HepG2 (cell line): Measurements from ENCODE around the gene ZNF207. TPM values are rescaled to one million over a fixed set of nuclear protein-coding genes. Genes with fewer than 3 reads are reported as not detected.

Source experiments
- EP300 ChIP-seq, 3 experiments: sonication (generic) in 1 of 3; formaldehyde crosslinking in 1 of 3; IDR thresholded peaks; 2 replicates each; pipeline versions ENCODE4 v1.5.1 to v1.6.1; 2011 to 2020; ENCODE audit warnings: low read depth in 2 of 3, low read length in 2 of 3, borderline replicate concordance in 1 of 3, improper control_type of control experiment in 1 of 3, mild to moderate bottlenecking in 1 of 3, missing genetic modification reagents in 1 of 3, moderate library complexity in 1 of 3
- ETV5 ChIP-seq: IDR thresholded peaks from 2 replicates; pipeline ENCODE4 v1.6.1; 2018; ENCODE audit warnings: missing biosample characterization, missing genetic modification reagents, inconsistent platforms, borderline replicate concordance
- GATAD1 ChIP-seq: IDR thresholded peaks from 2 replicates; pipeline ENCODE4 v1.6.1; 2016; ENCODE audit warnings: missing genetic modification reagents, missing compliant biosample characterization
- HHEX ChIP-seq: IDR thresholded peaks from 2 replicates; pipeline ENCODE4 v1.6.1; 2016; ENCODE audit warnings: control low read depth
- ISL2 ChIP-seq: sonication (generic); formaldehyde crosslinking; IDR thresholded peaks from 2 replicates; pipeline ENCODE4 v1.5.0; 2020; ENCODE audit warnings: missing genetic modification reagents
- LCORL ChIP-seq, 2 experiments: fragments of 450-650 bp in 1 of 2; sonication (generic) in 1 of 2; formaldehyde crosslinking in 1 of 2; IDR thresholded peaks; 2 replicates each; pipeline versions ENCODE4 v1.5.0 to v1.6.1; 2017 to 2020; ENCODE audit warnings: antibody characterized with exemption in 1 of 2, missing genetic modification reagents in 1 of 2
- MED1 ChIP-seq: sonication (generic); formaldehyde crosslinking; IDR thresholded peaks from 2 replicates; pipeline ENCODE4 v1.4.0; 2020; ENCODE audit warnings: missing genetic modification reagents
- MTF1 ChIP-seq: sonication (generic); formaldehyde crosslinking; IDR thresholded peaks from 2 replicates; pipeline ENCODE4 v1.5.0; 2020; ENCODE audit warnings: missing genetic modification reagents
- NCOA1 ChIP-seq: sonication (generic); formaldehyde crosslinking; IDR thresholded peaks from 2 replicates; pipeline ENCODE4 v1.9.0; 2021; ENCODE audit warnings: missing genetic modification reagents
- NCOA2 ChIP-seq: sonication (generic); formaldehyde crosslinking; IDR thresholded peaks from 2 replicates; pipeline ENCODE4 v1.8.0; 2022; ENCODE audit warnings: inconsistent platforms
- NR2F2 ChIP-seq: IDR thresholded peaks from 2 replicates; pipeline ENCODE4 v1.6.1; 2012; ENCODE audit warnings: low read depth, inconsistent platforms, borderline replicate concordance
- PPARG ChIP-seq: conservative IDR thresholded peaks from 2 replicates; pipeline ENCODE4 v1.6.1; 2016; ENCODE audit warnings: missing biosample characterization, missing genetic modification reagents
- RXRB ChIP-seq: IDR thresholded peaks from 2 replicates; pipeline ENCODE4 v1.6.1; 2016; ENCODE audit warnings: borderline replicate concordance, missing genetic modification reagents, missing compliant biosample characterization
- ZBTB7B ChIP-seq: sonication (generic); formaldehyde crosslinking; IDR thresholded peaks from 2 replicates; pipeline ENCODE4 v1.4.0; 2020; ENCODE audit warnings: missing genetic modification reagents
- ZNF441 ChIP-seq: sonication (generic); formaldehyde crosslinking; IDR thresholded peaks from 2 replicates; pipeline ENCODE4 v1.7.0; 2021; ENCODE audit warnings: missing genetic modification reagents, borderline replicate concordance
- ZNF546 ChIP-seq: sonication (generic); formaldehyde crosslinking; conservative IDR thresholded peaks from 2 replicates; pipeline ENCODE4 v1.8.1; 2023; ENCODE audit warnings: mild to moderate bottlenecking, missing genetic modification reagents
- ZNF660 ChIP-seq: sonication (generic); formaldehyde crosslinking; IDR thresholded peaks from 2 replicates; pipeline ENCODE4 v1.5.1; 2020; ENCODE audit warnings: mild to moderate bottlenecking, low read depth, missing genetic modification reagents, borderline replicate concordance
- polyA plus RNA-seq, 8 experiments: library from polyadenylated mRNA; depleted of rRNA in 3 of 8; stranded (reverse) in 7 of 8; unstranded in 1 of 8; fragments of >200 nt; fragmentation: Illumina TruSeq in 4 of 8; extraction: Trizol in 4 of 8; gene quantifications; 2 replicates each; pipeline versions ENCODE4 v1.2.1 to v1.2.3, GENCODE V29; 2011 to 2016; ENCODE audit warnings: low read depth in 4 of 8, missing spikeins in 1 of 8, mixed read lengths in 1 of 8; ENCODE audit not compliant: insufficient read depth in 1 of 8
- total RNA-seq, 5 experiments: library from RNA; depleted of rRNA; stranded (reverse); fragments of >200 nt; fragmentation: Illumina TruSeq; extraction: Trizol; gene quantifications; 2 replicates each; pipeline ENCODE4 v1.2.3, GENCODE V29; 2016; ENCODE audit warnings: low read depth in 1 of 5
- TF ChIP-seq, protein P1 (sequence below): sonication (generic); formaldehyde crosslinking; conservative IDR thresholded peaks from 2 replicates; pipeline ENCODE4 v1.8.0; 2022; ENCODE audit warnings: mild to moderate bottlenecking, moderate library complexity, missing genetic modification reagents
- TF ChIP-seq, protein P2 (sequence below): sonication (generic); formaldehyde crosslinking; IDR thresholded peaks from 2 replicates; pipeline ENCODE4 v1.8.0; 2022; ENCODE audit warnings: mild to moderate bottlenecking, missing genetic modification reagents; ENCODE audit not compliant: insufficient replicate concordance
- TF ChIP-seq, protein P3 (sequence below): IDR thresholded peaks from 2 replicates; pipeline ENCODE4 v1.6.1; 2018; ENCODE audit warnings: missing genetic modification reagents, mild to moderate bottlenecking, missing compliant biosample characterization
- TF ChIP-seq, protein P4 (sequence below): sonication (generic); formaldehyde crosslinking; IDR thresholded peaks from 2 replicates; pipeline ENCODE4 v1.4.0; 2020; ENCODE audit warnings: missing genetic modification reagents
- TF ChIP-seq, protein P5 (sequence below): sonication (generic); formaldehyde crosslinking; IDR thresholded peaks from 2 replicates; pipeline ENCODE4 v1.4.0; 2020; ENCODE audit warnings: missing genetic modification reagents, borderline replicate concordance

ZNF207 gene
- total and polyA plus RNA-seq, 2 of the 13 experiments (the other 11 are each of a cell fraction or from before 2014, with no cell fraction given), result 150 to 164 TPM

DNA sequence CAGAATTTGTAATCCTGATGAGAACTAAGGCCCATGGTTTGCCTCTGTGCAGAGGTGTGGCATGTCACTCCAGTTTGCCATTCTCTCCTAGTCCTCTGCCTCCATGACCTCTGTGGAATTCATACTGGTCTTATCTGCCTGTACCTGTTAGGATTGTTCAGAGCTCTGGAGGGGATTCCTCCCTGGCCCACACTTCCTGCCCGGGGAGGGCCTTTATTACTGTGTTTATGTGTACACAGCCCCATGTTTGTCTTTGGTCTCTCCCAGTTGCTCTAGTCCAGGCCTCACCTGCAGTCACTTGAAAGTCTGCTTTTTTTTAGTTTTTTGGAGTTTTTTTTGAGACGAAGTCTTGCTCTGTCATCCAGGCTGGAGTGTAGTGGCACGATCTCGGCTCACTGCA, 47.9 kb upstream of the ZNF207 start (continued):
- TF ChIP-seq, protein P1, sequence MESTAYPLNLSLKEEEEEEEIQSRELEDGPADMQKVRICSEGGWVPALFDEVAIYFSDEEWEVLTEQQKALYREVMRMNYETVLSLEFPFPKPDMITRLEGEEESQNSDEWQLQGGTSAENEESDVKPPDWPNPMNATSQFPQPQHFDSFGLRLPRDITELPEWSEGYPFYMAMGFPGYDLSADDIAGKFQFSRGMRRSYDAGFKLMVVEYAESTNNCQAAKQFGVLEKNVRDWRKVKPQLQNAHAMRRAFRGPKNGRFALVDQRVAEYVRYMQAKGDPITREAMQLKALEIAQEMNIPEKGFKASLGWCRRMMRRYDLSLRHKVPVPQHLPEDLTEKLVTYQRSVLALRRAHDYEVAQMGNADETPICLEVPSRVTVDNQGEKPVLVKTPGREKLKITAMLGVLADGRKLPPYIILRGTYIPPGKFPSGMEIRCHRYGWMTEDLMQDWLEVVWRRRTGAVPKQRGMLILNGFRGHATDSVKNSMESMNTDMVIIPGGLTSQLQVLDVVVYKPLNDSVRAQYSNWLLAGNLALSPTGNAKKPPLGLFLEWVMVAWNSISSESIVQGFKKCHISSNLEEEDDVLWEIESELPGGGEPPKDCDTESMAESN (CRISPR knock-in tag), result peak; percentile 6; the same call in 1 of the 2 replicates
- 0 out of 2 replicates have a peak, but pooled peaks have one; percentile 20 for TF ChIP-seq MED1 (CRISPR knock-in tag)
- TF ChIP-seq MTF1 (CRISPR knock-in tag), result no peak
- no peak for TF ChIP-seq LCORL (IDR thresholded peaks at IDR 0.05)
- peak; percentile 54; the same call in 1 of the 2 replicates for TF ChIP-seq LCORL (CRISPR knock-in tag; IDR thresholded peaks at IDR 0.05)
- TF ChIP-seq, protein P2, sequence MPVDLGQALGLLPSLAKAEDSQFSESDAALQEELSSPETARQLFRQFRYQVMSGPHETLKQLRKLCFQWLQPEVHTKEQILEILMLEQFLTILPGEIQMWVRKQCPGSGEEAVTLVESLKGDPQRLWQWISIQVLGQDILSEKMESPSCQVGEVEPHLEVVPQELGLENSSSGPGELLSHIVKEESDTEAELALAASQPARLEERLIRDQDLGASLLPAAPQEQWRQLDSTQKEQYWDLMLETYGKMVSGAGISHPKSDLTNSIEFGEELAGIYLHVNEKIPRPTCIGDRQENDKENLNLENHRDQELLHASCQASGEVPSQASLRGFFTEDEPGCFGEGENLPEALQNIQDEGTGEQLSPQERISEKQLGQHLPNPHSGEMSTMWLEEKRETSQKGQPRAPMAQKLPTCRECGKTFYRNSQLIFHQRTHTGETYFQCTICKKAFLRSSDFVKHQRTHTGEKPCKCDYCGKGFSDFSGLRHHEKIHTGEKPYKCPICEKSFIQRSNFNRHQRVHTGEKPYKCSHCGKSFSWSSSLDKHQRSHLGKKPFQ (CRISPR knock-in tag), result no peak
- TF ChIP-seq, protein P3, sequence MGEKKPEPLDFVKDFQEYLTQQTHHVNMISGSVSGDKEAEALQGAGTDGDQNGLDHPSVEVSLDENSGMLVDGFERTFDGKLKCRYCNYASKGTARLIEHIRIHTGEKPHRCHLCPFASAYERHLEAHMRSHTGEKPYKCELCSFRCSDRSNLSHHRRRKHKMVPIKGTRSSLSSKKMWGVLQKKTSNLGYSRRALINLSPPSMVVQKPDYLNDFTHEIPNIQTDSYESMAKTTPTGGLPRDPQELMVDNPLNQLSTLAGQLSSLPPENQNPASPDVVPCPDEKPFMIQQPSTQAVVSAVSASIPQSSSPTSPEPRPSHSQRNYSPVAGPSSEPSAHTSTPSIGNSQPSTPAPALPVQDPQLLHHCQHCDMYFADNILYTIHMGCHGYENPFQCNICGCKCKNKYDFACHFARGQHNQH (CRISPR knock-in tag), result peak; percentile 29; the same call in 1 of the 2 replicates
- TF ChIP-seq ISL2 (CRISPR knock-in tag), result 0 out of 2 replicates have a peak, but pooled peaks have one; percentile 32
- TF ChIP-seq ZNF660 (CRISPR knock-in tag), result no peak
- no peak for TF ChIP-seq ZNF546 (CRISPR knock-in tag)
- TF ChIP-seq NR2F2, result peak; percentile 67; the same call in 1 of the 2 replicates
- peak; percentile 65; the same call in 1 of the 2 replicates for TF ChIP-seq PPARG (CRISPR knock-in tag)
- TF ChIP-seq ZBTB7B (CRISPR knock-in tag), result peak; percentile 66; the same call in 1 of the 2 replicates
- TF ChIP-seq, protein P4, sequence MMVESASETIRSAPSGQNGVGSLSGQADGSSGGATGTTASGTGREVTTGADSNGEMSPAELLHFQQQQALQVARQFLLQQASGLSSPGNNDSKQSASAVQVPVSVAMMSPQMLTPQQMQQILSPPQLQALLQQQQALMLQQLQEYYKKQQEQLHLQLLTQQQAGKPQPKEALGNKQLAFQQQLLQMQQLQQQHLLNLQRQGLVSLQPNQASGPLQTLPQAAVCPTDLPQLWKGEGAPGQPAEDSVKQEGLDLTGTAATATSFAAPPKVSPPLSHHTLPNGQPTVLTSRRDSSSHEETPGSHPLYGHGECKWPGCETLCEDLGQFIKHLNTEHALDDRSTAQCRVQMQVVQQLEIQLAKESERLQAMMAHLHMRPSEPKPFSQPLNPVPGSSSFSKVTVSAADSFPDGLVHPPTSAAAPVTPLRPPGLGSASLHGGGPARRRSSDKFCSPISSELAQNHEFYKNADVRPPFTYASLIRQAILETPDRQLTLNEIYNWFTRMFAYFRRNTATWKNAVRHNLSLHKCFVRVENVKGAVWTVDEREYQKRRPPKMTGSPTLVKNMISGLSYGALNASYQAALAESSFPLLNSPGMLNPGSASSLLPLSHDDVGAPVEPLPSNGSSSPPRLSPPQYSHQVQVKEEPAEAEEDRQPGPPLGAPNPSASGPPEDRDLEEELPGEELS (CRISPR knock-in tag), result peak; percentile 91
- TF ChIP-seq, protein P5, sequence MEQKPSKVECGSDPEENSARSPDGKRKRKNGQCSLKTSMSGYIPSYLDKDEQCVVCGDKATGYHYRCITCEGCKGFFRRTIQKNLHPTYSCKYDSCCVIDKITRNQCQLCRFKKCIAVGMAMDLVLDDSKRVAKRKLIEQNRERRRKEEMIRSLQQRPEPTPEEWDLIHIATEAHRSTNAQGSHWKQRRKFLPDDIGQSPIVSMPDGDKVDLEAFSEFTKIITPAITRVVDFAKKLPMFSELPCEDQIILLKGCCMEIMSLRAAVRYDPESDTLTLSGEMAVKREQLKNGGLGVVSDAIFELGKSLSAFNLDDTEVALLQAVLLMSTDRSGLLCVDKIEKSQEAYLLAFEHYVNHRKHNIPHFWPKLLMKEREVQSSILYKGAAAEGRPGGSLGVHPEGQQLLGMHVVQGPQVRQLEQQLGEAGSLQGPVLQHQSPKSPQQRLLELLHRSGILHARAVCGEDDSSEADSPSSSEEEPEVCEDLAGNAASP (CRISPR knock-in tag), result 0 out of 2 replicates have a peak, but pooled peaks have one; percentile 33
- TF ChIP-seq HHEX, result peak; percentile 14; the same call in 1 of the 2 replicates
- TF ChIP-seq RXRB, result peak; percentile 66
- TF ChIP-seq NCOA2 (CRISPR knock-in tag), result peak; percentile 31; the same call in 1 of the 2 replicates
- peak; percentile 15; the same call in 1 of the 2 replicates for TF ChIP-seq ZNF441
- no peak for TF ChIP-seq NCOA1
- peak in 1 of 2 experiments; percentile 43; a peak in 1 of 4 replicates for TF ChIP-seq EP300 (IDR thresholded peaks at IDR 0.05; ENCODE audit: low read depth in 2 of 2, low read length in 2 of 2)
- no peak for TF ChIP-seq EP300 (CRISPR knock-in tag; IDR thresholded peaks at IDR 0.05; ENCODE audit: borderline replicate concordance)
- no peak for TF ChIP-seq GATAD1 (CRISPR knock-in tag)
- TF ChIP-seq ETV5 (CRISPR knock-in tag), result peak; percentile 77; the same call in 1 of the 2 replicates
